Stimulated activated CD8-positive, alpha-beta memory T cell treated with anti-CD3 and anti-CD28 coated beads, Interleukin-12 subunit alpha, Interleukin-12 subunit beta, amount 100 ng/mL, for 4 hours (primary cell): ENCODE results near the gene CDC42SE1.
"Not testable (repeated sequence)": the region's sequence is repeated elsewhere in the genome, so short reads cannot be mapped to it uniquely, and the experiment has no call there.

Experiments
- DNase-seq: peaks from one replicate; pipeline ENCODE4 v3.0.0-alpha.2; 2020; ENCODE audit warnings: low read depth

Gene CDC42SE1

GRCh38 chr1:151059109-151060006, at the start of gene CDC42SE1:
CDC42SE1 (minus strand) TSS chr1:151059622; CDS start chr1:151055730, 3,892 bp downstream.
- peak; percentile 75 for DNase-seq

- no peak for DNase-seq
Measured at GRCh38 chr1:151108331-151108730, 48.9 kb upstream of the CDC42SE1 start.

GRCh38 chr1:151106894-151107293, 47.5 kb upstream of the CDC42SE1 start:
- no peak for DNase-seq

- no peak for DNase-seq
Measured at GRCh38 chr1:151104630-151105029, 45.2 kb upstream of the CDC42SE1 start.

- DNase-seq: no peak
Measured at GRCh38 chr1:151098126-151098525, 38.7 kb upstream of the CDC42SE1 start.

GRCh38 chr1:151097426-151097825, 38.0 kb upstream of the CDC42SE1 start:
- not testable (repeated sequence) for DNase-seq

- no peak for DNase-seq
Measured at GRCh38 chr1:151085953-151086559, 26.6 kb upstream of the CDC42SE1 start.

GRCh38 chr1:151072224-151072623, 12.8 kb upstream of the CDC42SE1 start:
- no peak for DNase-seq

- DNase-seq: peak; percentile 76
Measured at GRCh38 chr1:151070474-151071276, 11.3 kb upstream of the CDC42SE1 start, which contains the start of gene GABPB2. GABPB2 (plus strand) TSS chr1:151070761; CDS start chr1:151088190, 17,429 bp downstream.

- DNase-seq: no peak
Measured at GRCh38 chr1:151069103-151069486, 9.7 kb upstream of the CDC42SE1 start.

- no peak for DNase-seq
Measured at GRCh38 chr1:151067185-151067584, 7.8 kb upstream of the CDC42SE1 start.

GRCh38 chr1:151065089-151065645, 5.7 kb upstream of the CDC42SE1 start:
- DNase-seq: no peak

GRCh38 chr1:151062741-151063371, 3.4 kb upstream of the CDC42SE1 start:
- DNase-seq: no peak

- DNase-seq: no peak
Measured at GRCh38 chr1:151061704-151062103, 2.3 kb upstream of the CDC42SE1 start.

- DNase-seq: no peak
Measured at GRCh38 chr1:151060657-151061421, 1.4 kb upstream of the CDC42SE1 start.

GRCh38 chr1:151060007-151060656, 710 bp upstream of the CDC42SE1 start, which contains the start of gene MLLT11:
MLLT11 (plus strand) TSS chr1:151060397; CDS start chr1:151067225, 6,828 bp downstream.
- DNase-seq: no peak

- no peak for DNase-seq
Measured at GRCh38 chr1:151058692-151059091, 730 bp downstream of the CDC42SE1 start.

- no peak for DNase-seq
Measured at GRCh38 chr1:151056149-151056548, 3.3 kb downstream of the CDC42SE1 start.

GRCh38 chr1:151055581-151055980, 3.8 kb downstream of the CDC42SE1 start:
- no peak for DNase-seq

- DNase-seq: no peak
Measured at GRCh38 chr1:151054971-151055547, 4.4 kb downstream of the CDC42SE1 start.
